HepG2 (cell line): ENCODE data around the gene UNC93A. TPM values are rescaled to one million over a fixed set of nuclear protein-coding genes. Genes with fewer than 3 reads are reported as not detected.

ENCODE experiments used
- HMG20A ChIP-seq: IDR thresholded peaks from 2 replicates; pipeline ENCODE4 v1.6.1; 2016; ENCODE audit warnings: borderline replicate concordance
- KAT8 ChIP-seq: IDR thresholded peaks from 2 replicates; pipeline ENCODE4 v1.6.1; 2016; ENCODE audit warnings: missing genetic modification reagents, missing compliant biosample characterization
- KLF11 ChIP-seq: IDR thresholded peaks from 2 replicates; pipeline ENCODE4 v1.6.1; 2016; ENCODE audit warnings: missing compliant biosample characterization
- NR2F1 ChIP-seq, 2 experiments: fragments of 450-650 bp in 1 of 2; formaldehyde crosslinking in 1 of 2; IDR thresholded peaks; 2 replicates each; pipeline versions ENCODE4 v1.5.0 to v1.6.1; 2016 to 2020; ENCODE audit warnings: mild to moderate bottlenecking in 1 of 2, missing compliant biosample characterization in 1 of 2, missing genetic modification reagents in 1 of 2, moderate library complexity in 1 of 2
- RFXAP ChIP-seq: sonication (generic); formaldehyde crosslinking; IDR thresholded peaks from 2 replicates; pipeline ENCODE4 v1.4.0; 2020; ENCODE audit warnings: missing genetic modification reagents, borderline replicate concordance
- SALL2 ChIP-seq: sonication (generic); formaldehyde crosslinking; IDR thresholded peaks from 2 replicates; pipeline ENCODE4 v1.8.1; 2023; ENCODE audit warnings: mild to moderate bottlenecking, missing genetic modification reagents, inconsistent platforms
- XRCC5 ChIP-seq: fragments of 200-400 bp; formaldehyde crosslinking; optimal IDR thresholded peaks from 2 replicates; pipeline ENCODE3; 2017; ENCODE audit warnings: mild to moderate bottlenecking, low read length
- ZFAT ChIP-seq: sonication (generic); formaldehyde crosslinking; conservative IDR thresholded peaks from 2 replicates; pipeline ENCODE4 v1.8.1; 2023; ENCODE audit warnings: missing genetic modification reagents, inconsistent platforms
- ZMYM2 ChIP-seq: sonication (generic); formaldehyde crosslinking; IDR thresholded peaks from 2 replicates; pipeline ENCODE4 v1.8.0; 2022; ENCODE audit warnings: mild to moderate bottlenecking, missing genetic modification reagents
- ZNF160 ChIP-seq: sonication (generic); formaldehyde crosslinking; IDR thresholded peaks from 2 replicates; pipeline ENCODE4 v1.8.0; 2022; ENCODE audit warnings: mild to moderate bottlenecking, inconsistent platforms, missing genetic modification reagents
- ZNF253 ChIP-seq: sonication (generic); formaldehyde crosslinking; IDR thresholded peaks from 2 replicates; pipeline ENCODE4 v1.8.0; 2022; ENCODE audit warnings: mild to moderate bottlenecking, missing genetic modification reagents, borderline replicate concordance
- ZNF331 ChIP-seq: sonication (generic); formaldehyde crosslinking; IDR thresholded peaks from 2 replicates; pipeline ENCODE4 v1.4.0; 2020; ENCODE audit warnings: missing genetic modification reagents
- ZNF510 ChIP-seq: sonication (generic); formaldehyde crosslinking; IDR thresholded peaks from 2 replicates; pipeline ENCODE4 v1.4.0; 2020; ENCODE audit warnings: low read depth, mild to moderate bottlenecking, missing genetic modification reagents
- ZSCAN29 ChIP-seq: sonication (generic); formaldehyde crosslinking; conservative IDR thresholded peaks from 2 replicates; pipeline ENCODE4 v1.4.0; 2020; ENCODE audit warnings: mild to moderate bottlenecking, missing genetic modification reagents
- polyA plus RNA-seq, 8 experiments: library from polyadenylated mRNA; depleted of rRNA in 3 of 8; stranded (reverse) in 7 of 8; unstranded in 1 of 8; fragments of >200 nt; fragmentation: Illumina TruSeq in 4 of 8; extraction: Trizol in 4 of 8; gene quantifications; 2 replicates each; pipeline versions ENCODE4 v1.2.1 to v1.2.3, GENCODE V29; 2011 to 2016; ENCODE audit warnings: low read depth in 4 of 8, missing spikeins in 1 of 8, mixed read lengths in 1 of 8; ENCODE audit not compliant: insufficient read depth in 1 of 8
- total RNA-seq, 5 experiments: library from RNA; depleted of rRNA; stranded (reverse); fragments of >200 nt; fragmentation: Illumina TruSeq; extraction: Trizol; gene quantifications; 2 replicates each; pipeline ENCODE4 v1.2.3, GENCODE V29; 2016; ENCODE audit warnings: low read depth in 1 of 5
- TF ChIP-seq, protein P1 (sequence below): sonication (generic); formaldehyde crosslinking; IDR thresholded peaks from 2 replicates; pipeline ENCODE4 v1.5.0; 2020; ENCODE audit warnings: missing genetic modification reagents, mild to moderate bottlenecking, borderline replicate concordance
- TF ChIP-seq, protein P2 (sequence below): sonication (generic); formaldehyde crosslinking; IDR thresholded peaks from 2 replicates; pipeline ENCODE4 v1.8.0; 2022; ENCODE audit warnings: missing genetic modification reagents, mild to moderate bottlenecking, borderline replicate concordance
- TF ChIP-seq, protein P3 (sequence below): sonication (generic); formaldehyde crosslinking; conservative IDR thresholded peaks from 2 replicates; pipeline ENCODE4 v1.8.0; 2022; ENCODE audit warnings: mild to moderate bottlenecking, moderate library complexity, missing genetic modification reagents
- TF ChIP-seq, protein P4 (sequence below): sonication (generic); formaldehyde crosslinking; IDR thresholded peaks from 2 replicates; pipeline ENCODE4 v1.5.1; 2020; ENCODE audit warnings: mild to moderate bottlenecking, missing genetic modification reagents, borderline replicate concordance
- TF ChIP-seq, protein P5 (sequence below): sonication (generic); formaldehyde crosslinking; IDR thresholded peaks from 2 replicates; pipeline ENCODE4 v1.5.1; 2020; ENCODE audit warnings: missing genetic modification reagents, mild to moderate bottlenecking, borderline replicate concordance

The UNC93A gene
- total and polyA plus RNA-seq, 2 of the 13 experiments (the other 11 are each of a cell fraction or from before 2014, with no cell fraction given) = 11.0 to 42.7 TPM

DNA sequence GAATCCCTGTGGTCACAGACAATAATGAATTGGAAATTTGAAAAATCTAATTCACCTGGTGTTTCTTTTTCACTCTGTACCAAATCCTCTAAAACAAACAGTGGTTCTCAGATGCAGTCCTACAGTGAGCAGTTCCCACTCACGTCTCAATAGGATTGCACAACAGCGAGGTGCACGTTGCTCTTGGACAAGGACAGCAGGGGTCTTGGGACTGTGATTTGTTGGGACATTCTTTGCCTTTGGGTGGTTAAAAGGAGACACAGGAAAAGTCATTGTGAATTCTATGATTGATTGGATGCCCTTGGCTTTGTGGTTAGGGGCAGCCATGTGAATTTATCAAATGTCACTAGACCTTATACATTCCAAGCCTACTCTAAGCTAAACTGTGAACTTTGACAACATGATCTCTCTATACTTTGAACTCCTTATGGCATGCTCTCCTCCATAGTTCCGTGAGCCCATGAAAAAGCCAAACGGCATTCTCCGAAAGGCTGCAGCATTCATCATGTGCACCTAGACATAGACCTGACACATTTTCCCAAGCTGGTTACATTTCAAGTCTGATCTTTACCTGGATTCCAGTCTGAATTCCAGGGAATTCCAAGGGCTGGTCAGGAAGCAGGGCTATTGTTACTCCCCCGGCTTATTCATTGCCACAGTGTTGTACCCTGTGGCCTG is 647 bp downstream of the UNC93A start (continued):
- TF ChIP-seq, protein P1, sequence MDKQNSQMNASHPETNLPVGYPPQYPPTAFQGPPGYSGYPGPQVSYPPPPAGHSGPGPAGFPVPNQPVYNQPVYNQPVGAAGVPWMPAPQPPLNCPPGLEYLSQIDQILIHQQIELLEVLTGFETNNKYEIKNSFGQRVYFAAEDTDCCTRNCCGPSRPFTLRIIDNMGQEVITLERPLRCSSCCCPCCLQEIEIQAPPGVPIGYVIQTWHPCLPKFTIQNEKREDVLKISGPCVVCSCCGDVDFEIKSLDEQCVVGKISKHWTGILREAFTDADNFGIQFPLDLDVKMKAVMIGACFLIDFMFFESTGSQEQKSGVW (CRISPR knock-in tag) = no peak
- TF ChIP-seq NR2F1 (CRISPR knock-in tag; IDR thresholded peaks at IDR 0.05) (no peak), ZSCAN29 (CRISPR knock-in tag) (no peak), XRCC5 (no peak), ZNF510 (CRISPR knock-in tag) (no peak), ZNF160 (CRISPR knock-in tag) (0 out of 2 replicates have a peak, but pooled peaks have one; percentile 37), HMG20A (CRISPR knock-in tag) (0 out of 2 replicates have a peak, but pooled peaks have one; percentile 45), ZNF253 (CRISPR knock-in tag) (no peak), RFXAP (no peak), SALL2 (no peak), KLF11 (no peak), ZNF331 (CRISPR knock-in tag) (peak; percentile 68; the same call in 1 of the 2 replicates), KAT8 (no peak), ZFAT (no peak), ZMYM2 (peak; percentile 79)
- TF ChIP-seq, protein P2, sequence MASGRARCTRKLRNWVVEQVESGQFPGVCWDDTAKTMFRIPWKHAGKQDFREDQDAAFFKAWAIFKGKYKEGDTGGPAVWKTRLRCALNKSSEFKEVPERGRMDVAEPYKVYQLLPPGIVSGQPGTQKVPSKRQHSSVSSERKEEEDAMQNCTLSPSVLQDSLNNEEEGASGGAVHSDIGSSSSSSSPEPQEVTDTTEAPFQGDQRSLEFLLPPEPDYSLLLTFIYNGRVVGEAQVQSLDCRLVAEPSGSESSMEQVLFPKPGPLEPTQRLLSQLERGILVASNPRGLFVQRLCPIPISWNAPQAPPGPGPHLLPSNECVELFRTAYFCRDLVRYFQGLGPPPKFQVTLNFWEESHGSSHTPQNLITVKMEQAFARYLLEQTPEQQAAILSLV = no peak
- TF ChIP-seq, protein P3, sequence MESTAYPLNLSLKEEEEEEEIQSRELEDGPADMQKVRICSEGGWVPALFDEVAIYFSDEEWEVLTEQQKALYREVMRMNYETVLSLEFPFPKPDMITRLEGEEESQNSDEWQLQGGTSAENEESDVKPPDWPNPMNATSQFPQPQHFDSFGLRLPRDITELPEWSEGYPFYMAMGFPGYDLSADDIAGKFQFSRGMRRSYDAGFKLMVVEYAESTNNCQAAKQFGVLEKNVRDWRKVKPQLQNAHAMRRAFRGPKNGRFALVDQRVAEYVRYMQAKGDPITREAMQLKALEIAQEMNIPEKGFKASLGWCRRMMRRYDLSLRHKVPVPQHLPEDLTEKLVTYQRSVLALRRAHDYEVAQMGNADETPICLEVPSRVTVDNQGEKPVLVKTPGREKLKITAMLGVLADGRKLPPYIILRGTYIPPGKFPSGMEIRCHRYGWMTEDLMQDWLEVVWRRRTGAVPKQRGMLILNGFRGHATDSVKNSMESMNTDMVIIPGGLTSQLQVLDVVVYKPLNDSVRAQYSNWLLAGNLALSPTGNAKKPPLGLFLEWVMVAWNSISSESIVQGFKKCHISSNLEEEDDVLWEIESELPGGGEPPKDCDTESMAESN = no peak
- TF ChIP-seq, protein P4, sequence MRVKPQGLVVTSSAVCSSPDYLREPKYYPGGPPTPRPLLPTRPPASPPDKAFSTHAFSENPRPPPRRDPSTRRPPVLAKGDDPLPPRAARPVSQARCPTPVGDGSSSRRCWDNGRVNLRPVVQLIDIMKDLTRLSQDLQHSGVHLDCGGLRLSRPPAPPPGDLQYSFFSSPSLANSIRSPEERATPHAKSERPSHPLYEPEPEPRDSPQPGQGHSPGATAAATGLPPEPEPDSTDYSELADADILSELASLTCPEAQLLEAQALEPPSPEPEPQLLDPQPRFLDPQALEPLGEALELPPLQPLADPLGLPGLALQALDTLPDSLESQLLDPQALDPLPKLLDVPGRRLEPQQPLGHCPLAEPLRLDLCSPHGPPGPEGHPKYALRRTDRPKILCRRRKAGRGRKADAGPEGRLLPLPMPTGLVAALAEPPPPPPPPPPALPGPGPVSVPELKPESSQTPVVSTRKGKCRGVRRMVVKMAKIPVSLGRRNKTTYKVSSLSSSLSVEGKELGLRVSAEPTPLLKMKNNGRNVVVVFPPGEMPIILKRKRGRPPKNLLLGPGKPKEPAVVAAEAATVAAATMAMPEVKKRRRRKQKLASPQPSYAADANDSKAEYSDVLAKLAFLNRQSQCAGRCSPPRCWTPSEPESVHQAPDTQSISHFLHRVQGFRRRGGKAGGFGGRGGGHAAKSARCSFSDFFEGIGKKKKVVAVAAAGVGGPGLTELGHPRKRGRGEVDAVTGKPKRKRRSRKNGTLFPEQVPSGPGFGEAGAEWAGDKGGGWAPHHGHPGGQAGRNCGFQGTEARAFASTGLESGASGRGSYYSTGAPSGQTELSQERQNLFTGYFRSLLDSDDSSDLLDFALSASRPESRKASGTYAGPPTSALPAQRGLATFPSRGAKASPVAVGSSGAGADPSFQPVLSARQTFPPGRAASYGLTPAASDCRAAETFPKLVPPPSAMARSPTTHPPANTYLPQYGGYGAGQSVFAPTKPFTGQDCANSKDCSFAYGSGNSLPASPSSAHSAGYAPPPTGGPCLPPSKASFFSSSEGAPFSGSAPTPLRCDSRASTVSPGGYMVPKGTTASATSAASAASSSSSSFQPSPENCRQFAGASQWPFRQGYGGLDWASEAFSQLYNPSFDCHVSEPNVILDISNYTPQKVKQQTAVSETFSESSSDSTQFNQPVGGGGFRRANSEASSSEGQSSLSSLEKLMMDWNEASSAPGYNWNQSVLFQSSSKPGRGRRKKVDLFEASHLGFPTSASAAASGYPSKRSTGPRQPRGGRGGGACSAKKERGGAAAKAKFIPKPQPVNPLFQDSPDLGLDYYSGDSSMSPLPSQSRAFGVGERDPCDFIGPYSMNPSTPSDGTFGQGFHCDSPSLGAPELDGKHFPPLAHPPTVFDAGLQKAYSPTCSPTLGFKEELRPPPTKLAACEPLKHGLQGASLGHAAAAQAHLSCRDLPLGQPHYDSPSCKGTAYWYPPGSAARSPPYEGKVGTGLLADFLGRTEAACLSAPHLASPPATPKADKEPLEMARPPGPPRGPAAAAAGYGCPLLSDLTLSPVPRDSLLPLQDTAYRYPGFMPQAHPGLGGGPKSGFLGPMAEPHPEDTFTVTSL = no peak
- TF ChIP-seq, protein P5, sequence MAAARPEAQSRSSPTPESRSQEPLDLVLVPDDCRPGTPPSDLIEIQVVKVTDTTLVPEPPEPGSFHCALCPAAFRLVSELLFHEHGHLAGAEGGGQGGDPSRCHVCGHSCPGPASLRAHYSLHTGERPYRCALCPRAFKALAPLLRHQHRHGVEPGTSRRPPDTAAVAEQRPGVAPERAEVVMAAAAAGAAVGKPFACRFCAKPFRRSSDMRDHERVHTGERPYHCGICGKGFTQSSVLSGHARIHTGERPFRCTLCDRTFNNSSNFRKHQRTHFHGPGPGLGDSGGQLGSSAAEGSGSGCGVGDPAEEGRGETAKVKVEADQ (CRISPR knock-in tag) = 0 out of 2 replicates have a peak, but pooled peaks have one; percentile 2
